ENCODE measurements around the gene LSAMP. TPM values are rescaled to one million over a fixed set of nuclear protein-coding genes. Genes with fewer than 3 reads are reported as not detected.

Gene LSAMP
- total RNA-seq, result not detected
- not detected for polyA plus RNA-seq

- H3K36me3 Mint-ChIP-seq, result no peaks in the 10 kb centered on the region
Observed at GRCh38 chr3:116445311-116445841, at the start of gene LSAMP. Gene LSAMP, minus strand, starts transcription at chr3:116445487.

GRCh38 chr3:116492379-116492778, 47.1 kb upstream of the LSAMP start:
- H3K4me1 ChIP-seq (ENCODE audit: control insufficient read depth, insufficient read depth, low read length, poor library complexity, severe bottlenecking), result no peaks in the 10 kb centered on the region

More at GRCh38 chr3:116445311-116445841, at the start of gene LSAMP:
- Histone ChIP-seq H3K4me1 (ENCODE audit: control insufficient read depth, insufficient read depth, low read length, poor library complexity, severe bottlenecking) (no peaks in the 10 kb centered on the region), H3K9me3 (ENCODE audit: control insufficient read depth in 2 of 2, low read length in 2 of 2) (peaks cover 0 to 2% of the 10 kb centered on the region in 2 experiments), H3K4me3 (ENCODE audit: low read depth, low read length) (no peak within 1 kb of the TSS), H3K36me3 (ENCODE audit: control insufficient read depth, insufficient read depth, low read length) (no peaks in the 10 kb centered on the region), H3K27ac (ENCODE audit: insufficient read depth, low read length, poor library complexity, severe bottlenecking) (no peak within 1 kb of the TSS), H3K27me3 (ENCODE audit: control insufficient read depth, insufficient read depth, low read length) (no peaks in the 10 kb centered on the region)
- Mint-ChIP-seq H3K27ac (no peak within 1 kb of the TSS), H3K4me1 (no peaks in the 10 kb centered on the region), H3K27me3 (no peaks in the 10 kb centered on the region), H3K9me3 (peaks cover 0 to 20% (median 2%) of the 10 kb centered on the region in 7 donors), H3K4me3 (no peak within 1 kb of the TSS)
- DNase-seq, result no peak
- ATAC-seq (ENCODE audit: low read depth in 2 of 2), result no peak

GRCh38 chr3:116483135-116483534, 37.8 kb upstream of the LSAMP start:
- ATAC-seq (ENCODE audit: low read depth in 2 of 2), result no peak
- no peaks in the 10 kb centered on the region for H3K27me3 Mint-ChIP-seq

More at GRCh38 chr3:116492379-116492778, 47.1 kb upstream of the LSAMP start:
- DNase-seq, result no peak
- Histone ChIP-seq H3K27me3 (ENCODE audit: control insufficient read depth, insufficient read depth, low read length) (no peaks in the 10 kb centered on the region), H3K27ac (ENCODE audit: insufficient read depth, low read length, poor library complexity, severe bottlenecking) (no peak overlapping the region), H3K9me3 (ENCODE audit: control insufficient read depth in 2 of 2, low read length in 2 of 2) (peaks cover 0 to 4% of the 10 kb centered on the region in 2 experiments), H3K36me3 (ENCODE audit: control insufficient read depth, insufficient read depth, low read length) (no peaks in the 10 kb centered on the region), H3K4me3 (ENCODE audit: low read depth, low read length) (no peak overlapping the region)
- Mint-ChIP-seq H3K27ac (no peak overlapping the region), H3K27me3 (peaks cover 4% of the 10 kb centered on the region), H3K9me3 (peaks cover 3 to 24% (median 7%) of the 10 kb centered on the region in 7 donors), H3K4me3 (no peak overlapping the region), H3K36me3 (no peaks in the 10 kb centered on the region), H3K4me1 (no peaks in the 10 kb centered on the region)
- no peak for ATAC-seq (ENCODE audit: low read depth in 2 of 2)

GRCh38 chr3:116476691-116477090, 31.4 kb upstream of the LSAMP start:
- Histone ChIP-seq H3K27me3 (ENCODE audit: control insufficient read depth, insufficient read depth, low read length) (no peaks in the 10 kb centered on the region), H3K36me3 (ENCODE audit: control insufficient read depth, insufficient read depth, low read length) (no peaks in the 10 kb centered on the region), H3K27ac (ENCODE audit: insufficient read depth, low read length, poor library complexity, severe bottlenecking) (no peak overlapping the region), H3K4me3 (ENCODE audit: low read depth, low read length) (no peak overlapping the region), H3K9me3 (ENCODE audit: control insufficient read depth in 2 of 2, low read length in 2 of 2) (peaks cover 1 to 7% of the 10 kb centered on the region in 2 experiments), H3K4me1 (ENCODE audit: control insufficient read depth, insufficient read depth, low read length, poor library complexity, severe bottlenecking) (no peaks in the 10 kb centered on the region)
- Mint-ChIP-seq H3K27me3 (no peaks in the 10 kb centered on the region), H3K27ac (no peak overlapping the region), H3K36me3 (no peaks in the 10 kb centered on the region), H3K9me3 (peaks cover 0 to 29% (median 10%) of the 10 kb centered on the region in 7 donors), H3K4me1 (no peaks in the 10 kb centered on the region), H3K4me3 (no peak overlapping the region)
- ATAC-seq (ENCODE audit: low read depth in 2 of 2), result no peak
- DNase-seq, result no peak

More at GRCh38 chr3:116483135-116483534, 37.8 kb upstream of the LSAMP start:
- peaks cover 5 to 26% of the 10 kb centered on the region in 2 experiments for H3K9me3 ChIP-seq (ENCODE audit: control insufficient read depth in 2 of 2, low read length in 2 of 2)
- no peaks in the 10 kb centered on the region for H3K4me1 ChIP-seq (ENCODE audit: control insufficient read depth, insufficient read depth, low read length, poor library complexity, severe bottlenecking)
- no peaks in the 10 kb centered on the region for H3K36me3 Mint-ChIP-seq
- peaks cover 0 to 33% (median 10%) of the 10 kb centered on the region in 7 donors for H3K9me3 Mint-ChIP-seq
- H3K27me3 ChIP-seq (ENCODE audit: control insufficient read depth, insufficient read depth, low read length), result no peaks in the 10 kb centered on the region
- no peak overlapping the region for H3K27ac Mint-ChIP-seq
- H3K4me1 Mint-ChIP-seq, result no peaks in the 10 kb centered on the region
- H3K4me3 Mint-ChIP-seq, result no peak overlapping the region
- H3K36me3 ChIP-seq (ENCODE audit: control insufficient read depth, insufficient read depth, low read length), result no peaks in the 10 kb centered on the region
- H3K4me3 ChIP-seq (ENCODE audit: low read depth, low read length), result no peak overlapping the region
- no peak overlapping the region for H3K27ac ChIP-seq (ENCODE audit: insufficient read depth, low read length, poor library complexity, severe bottlenecking)
- no peak for DNase-seq

GRCh38 chr3:116474801-116475200, 29.5 kb upstream of the LSAMP start:
- H3K27ac ChIP-seq (ENCODE audit: insufficient read depth, low read length, poor library complexity, severe bottlenecking), result no peak overlapping the region
- no peaks in the 10 kb centered on the region for H3K27me3 ChIP-seq (ENCODE audit: control insufficient read depth, insufficient read depth, low read length)
- Mint-ChIP-seq H3K27me3 (no peaks in the 10 kb centered on the region), H3K36me3 (no peaks in the 10 kb centered on the region), H3K9me3 (peaks cover 0 to 27% (median 5%) of the 10 kb centered on the region in 7 donors), H3K4me1 (no peaks in the 10 kb centered on the region), H3K27ac (no peak overlapping the region), H3K4me3 (no peak overlapping the region)
- no peak for ATAC-seq (ENCODE audit: low read depth in 2 of 2)
- H3K9me3 ChIP-seq (ENCODE audit: control insufficient read depth in 2 of 2, low read length in 2 of 2), result peaks cover 1 to 7% of the 10 kb centered on the region in 2 experiments
- no peaks in the 10 kb centered on the region for H3K36me3 ChIP-seq (ENCODE audit: control insufficient read depth, insufficient read depth, low read length)
- H3K4me3 ChIP-seq (ENCODE audit: low read depth, low read length), result no peak overlapping the region
- no peak for DNase-seq
- H3K4me1 ChIP-seq (ENCODE audit: control insufficient read depth, insufficient read depth, low read length, poor library complexity, severe bottlenecking), result no peaks in the 10 kb centered on the region

- Histone ChIP-seq H3K27ac (ENCODE audit: insufficient read depth, low read length, poor library complexity, severe bottlenecking) (no peak overlapping the region), H3K36me3 (ENCODE audit: control insufficient read depth, insufficient read depth, low read length) (no peaks in the 10 kb centered on the region), H3K4me3 (ENCODE audit: low read depth, low read length) (no peak overlapping the region), H3K9me3 (ENCODE audit: control insufficient read depth in 2 of 2, low read length in 2 of 2) (peaks cover 1 to 5% of the 10 kb centered on the region in 2 experiments), H3K4me1 (ENCODE audit: control insufficient read depth, insufficient read depth, low read length, poor library complexity, severe bottlenecking) (no peaks in the 10 kb centered on the region), H3K27me3 (ENCODE audit: control insufficient read depth, insufficient read depth, low read length) (no peaks in the 10 kb centered on the region)
- ATAC-seq (ENCODE audit: low read depth in 2 of 2) (no peak), DNase-seq (no peak)
- no peak overlapping the region for H3K4me3 Mint-ChIP-seq
- H3K9me3 Mint-ChIP-seq, result peaks cover 0 to 23% (median 5%) of the 10 kb centered on the region in 7 donors
- no peaks in the 10 kb centered on the region for H3K36me3 Mint-ChIP-seq
- H3K27me3 Mint-ChIP-seq, result no peaks in the 10 kb centered on the region
- no peak overlapping the region for H3K27ac Mint-ChIP-seq
- no peaks in the 10 kb centered on the region for H3K4me1 Mint-ChIP-seq
Observed at GRCh38 chr3:116474032-116474780, 28.9 kb upstream of the LSAMP start.

GRCh38 chr3:116473602-116474001, 28.3 kb upstream of the LSAMP start:
- Histone ChIP-seq H3K9me3 (ENCODE audit: control insufficient read depth in 2 of 2, low read length in 2 of 2) (peaks cover 0 to 1% of the 10 kb centered on the region in 2 experiments), H3K36me3 (ENCODE audit: control insufficient read depth, insufficient read depth, low read length) (no peaks in the 10 kb centered on the region), H3K4me1 (ENCODE audit: control insufficient read depth, insufficient read depth, low read length, poor library complexity, severe bottlenecking) (no peaks in the 10 kb centered on the region), H3K27me3 (ENCODE audit: control insufficient read depth, insufficient read depth, low read length) (no peaks in the 10 kb centered on the region), H3K4me3 (ENCODE audit: low read depth, low read length) (no peak overlapping the region), H3K27ac (ENCODE audit: insufficient read depth, low read length, poor library complexity, severe bottlenecking) (no peak overlapping the region)
- no peaks in the 10 kb centered on the region for H3K4me1 Mint-ChIP-seq
- no peak for ATAC-seq (ENCODE audit: low read depth in 2 of 2)
- DNase-seq, result no peak
- H3K9me3 Mint-ChIP-seq, result peaks cover 0 to 26% (median 5%) of the 10 kb centered on the region in 7 donors
- peak overlapping the region in 1 of 3 donors; percentile 44 for H3K27ac Mint-ChIP-seq
- no peaks in the 10 kb centered on the region for H3K27me3 Mint-ChIP-seq
- no peaks in the 10 kb centered on the region for H3K36me3 Mint-ChIP-seq
- no peak overlapping the region for H3K4me3 Mint-ChIP-seq
